EL (cell line): ENCODE results near the gene NMRK1.

Source experiments
- DNase-seq: peaks from one replicate; pipeline ENCODE4 v3.0.0-alpha.2; 2016

Gene NMRK1

DNA sequence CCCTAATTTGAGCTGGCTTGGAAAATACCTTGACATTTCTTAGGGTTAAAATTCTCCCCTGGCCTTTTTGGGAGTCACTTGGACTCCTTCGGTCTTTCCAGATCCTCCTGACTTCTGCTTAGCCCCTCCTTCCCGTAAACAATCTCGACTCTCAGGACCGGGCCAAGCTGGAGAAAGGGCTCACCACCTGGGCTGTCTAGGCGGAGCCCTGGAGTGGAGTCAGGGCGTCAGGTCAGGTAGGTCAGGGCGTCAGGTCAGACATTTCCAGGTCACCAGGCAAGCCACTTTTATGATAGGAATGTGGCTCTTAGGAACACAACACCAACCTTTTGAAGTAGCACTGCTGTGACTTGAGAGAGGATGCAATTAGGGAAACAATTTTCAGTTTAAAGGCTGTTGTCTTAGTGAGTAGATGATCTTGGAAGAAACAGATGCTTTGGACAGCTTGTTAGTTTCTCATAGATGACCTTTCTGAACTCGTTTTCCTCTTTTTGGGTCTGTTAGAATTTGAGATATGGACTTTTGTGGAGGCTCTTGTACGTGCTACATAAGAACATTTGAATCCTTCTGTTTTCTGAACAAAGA, 13.1 kb upstream of the NMRK1 start:
- DNase-seq, result no peak

GRCh38 chr9:75096796-75097195, 8.8 kb upstream of the NMRK1 start:
- no peak for DNase-seq

GRCh38 chr9:75092766-75093165, 4.8 kb upstream of the NMRK1 start:
- DNase-seq, result no peak

- DNase-seq, result no peak
Measured at GRCh38 chr9:75090579-75090978, 2.6 kb upstream of the NMRK1 start.

- DNase-seq, result no peak
Measured at GRCh38 chr9:75089373-75089766, 1.4 kb upstream of the NMRK1 start.

GRCh38 chr9:75088646-75089372, 854 bp upstream of the NMRK1 start:
- peak; percentile 70 for DNase-seq

- peak; percentile 57 for DNase-seq
Measured at GRCh38 chr9:75087289-75087823, 599 bp downstream of the NMRK1 start.

DNA sequence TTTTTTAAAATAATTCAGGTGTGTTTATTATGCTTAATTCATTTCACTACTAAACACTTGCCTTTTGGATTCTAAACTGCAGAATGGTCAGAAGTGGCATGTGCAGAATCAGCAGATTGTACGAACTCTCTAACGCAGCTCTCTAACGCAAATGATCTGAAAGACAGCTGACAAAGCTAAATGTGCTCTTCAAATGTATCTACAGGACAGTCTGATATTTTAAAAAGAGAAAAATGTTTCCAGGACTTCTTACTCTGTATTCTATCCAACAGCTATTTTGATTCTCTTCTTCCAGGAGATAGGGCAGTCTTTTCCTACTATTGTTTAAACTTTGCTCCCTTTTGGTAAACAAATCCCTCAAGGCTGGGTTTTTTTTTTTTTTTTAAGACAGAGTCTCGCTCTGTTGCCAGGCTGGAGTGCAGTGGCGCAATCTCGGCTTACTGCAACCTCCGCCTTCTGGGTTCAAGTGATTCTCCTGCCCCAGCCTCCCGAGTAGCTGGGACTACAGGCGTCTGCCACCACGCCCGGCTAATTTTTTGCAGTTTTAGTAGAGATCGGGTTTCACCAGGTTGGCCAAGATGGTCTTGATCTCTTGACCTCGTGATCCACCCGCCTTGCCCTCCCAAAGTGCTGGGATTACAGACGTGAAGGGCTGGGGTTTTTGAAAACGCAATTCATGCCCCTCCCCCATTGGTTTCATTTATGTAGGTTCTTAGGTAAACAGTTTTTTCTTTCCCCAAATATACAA, 1.2 kb downstream of the NMRK1 start:
- no peak for DNase-seq

- DNase-seq, result no peak
Measured at GRCh38 chr9:75085640-75086039, 2.3 kb downstream of the NMRK1 start.

DNA sequence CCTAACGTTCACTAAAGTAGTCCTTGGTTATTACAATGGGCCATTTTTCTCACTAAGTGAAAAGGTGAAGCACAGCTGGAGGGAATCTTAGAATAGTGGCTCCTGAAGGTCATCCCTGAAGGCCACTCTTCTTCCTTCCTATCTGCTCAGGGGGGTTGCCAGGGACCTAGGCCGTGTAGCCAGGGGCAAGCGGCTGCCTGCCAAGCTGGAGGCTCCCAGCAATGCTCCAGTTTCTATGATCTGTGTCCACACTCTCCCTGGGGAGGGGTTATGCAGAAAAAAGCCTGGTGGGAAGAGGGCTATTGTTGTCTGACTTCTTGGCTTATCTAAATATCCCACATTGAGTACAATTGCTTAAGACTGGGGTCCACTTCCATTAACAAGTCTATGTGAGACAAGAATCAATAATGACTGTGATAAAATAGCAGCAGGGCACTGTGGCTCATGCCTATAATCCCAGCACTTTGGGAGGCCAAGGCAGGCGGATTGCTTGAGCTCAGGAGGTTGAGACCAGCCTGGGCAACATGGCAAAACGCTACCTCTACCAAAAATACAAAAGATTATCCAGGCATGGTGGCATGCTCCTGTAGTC, 3.8 kb downstream of the NMRK1 start:
- no peak for DNase-seq

- DNase-seq, result no peak
Measured at GRCh38 chr9:75083188-75083970, 4.6 kb downstream of the NMRK1 start.

- DNase-seq, result no peak
Measured at GRCh38 chr9:75081632-75082031, 6.3 kb downstream of the NMRK1 start.

DNA sequence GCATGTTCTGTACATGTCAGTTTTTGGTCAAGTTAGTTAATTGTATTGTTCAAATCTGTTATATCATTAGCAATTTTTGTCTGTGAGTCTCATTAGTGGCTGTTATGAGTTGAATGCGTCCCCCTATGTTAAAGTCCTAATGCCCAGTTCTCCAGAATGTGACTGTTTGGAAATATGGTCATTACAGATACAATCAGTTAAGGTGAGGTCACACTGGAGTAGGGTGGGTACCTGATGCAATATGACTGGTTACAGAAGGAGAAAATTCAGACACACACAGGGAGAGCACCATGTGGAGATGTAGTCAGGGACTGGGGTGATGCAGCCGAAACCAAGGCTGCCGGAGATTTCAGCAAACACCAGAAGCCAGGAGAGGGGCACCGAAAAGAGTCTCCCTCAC, 15.1 kb downstream of the NMRK1 start:
- DNase-seq, result no peak

GRCh38 chr9:75071530-75072122, 16.3 kb downstream of the NMRK1 start:
- peak; percentile 4 for DNase-seq

DNA sequence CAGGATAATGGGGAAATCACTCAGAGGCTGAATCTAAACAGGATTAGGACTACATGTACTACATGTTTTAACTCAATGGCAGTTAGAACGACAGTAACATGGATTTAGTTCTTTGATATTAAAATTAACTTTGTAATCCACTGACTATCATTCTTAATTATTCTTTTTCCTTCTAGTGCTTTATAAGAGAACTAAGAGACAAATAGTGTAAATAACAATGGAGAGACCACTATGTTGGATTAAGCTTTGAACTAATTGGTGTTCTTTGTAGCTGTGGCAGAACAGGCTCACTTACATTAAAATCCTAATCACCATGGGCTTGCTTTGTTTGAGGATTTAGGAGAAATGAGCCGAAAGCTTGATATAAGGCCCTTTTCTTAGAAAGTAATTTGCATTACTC, 18.8 kb downstream of the NMRK1 start:
- DNase-seq, result no peak

DNA sequence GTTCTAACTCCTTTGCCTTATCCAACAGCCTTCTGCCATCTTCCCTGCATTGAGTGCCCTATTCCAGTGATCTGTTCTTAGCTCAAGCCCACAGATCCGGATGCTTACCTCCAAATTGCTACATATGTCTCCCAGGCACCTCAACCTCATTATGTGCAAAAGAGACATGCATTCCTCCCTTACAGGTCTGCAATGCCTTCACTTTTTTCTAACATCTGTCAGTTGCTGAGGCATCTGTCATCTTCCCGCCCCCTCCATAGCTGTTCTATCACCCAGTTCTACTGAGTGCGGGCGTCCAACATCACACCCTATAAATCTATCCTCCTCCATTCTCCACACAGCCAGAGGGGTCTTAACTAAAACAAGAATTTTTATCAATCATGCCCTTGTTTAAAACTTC, 20.1 kb downstream of the NMRK1 start:
- DNase-seq, result no peak

DNA sequence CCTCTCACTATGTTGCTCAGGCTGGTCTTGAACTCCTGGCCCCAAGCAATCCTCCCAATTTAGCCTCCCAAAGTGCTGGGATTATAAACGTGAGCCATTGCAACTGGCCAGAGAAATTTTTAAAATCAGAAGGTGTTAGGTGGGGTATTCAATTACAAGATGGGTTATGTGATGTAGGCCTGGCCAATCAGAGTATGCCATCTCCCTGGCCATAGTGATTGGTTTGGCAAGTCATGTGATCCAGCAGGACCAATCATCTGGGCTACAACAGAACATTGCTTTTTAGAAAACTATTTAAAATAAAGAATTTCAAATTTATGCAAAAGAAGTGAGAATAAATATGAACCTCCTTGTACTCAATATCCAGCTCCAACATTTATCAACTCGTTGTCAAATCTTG, 22.4 kb downstream of the NMRK1 start:
- no peak for DNase-seq

DNA sequence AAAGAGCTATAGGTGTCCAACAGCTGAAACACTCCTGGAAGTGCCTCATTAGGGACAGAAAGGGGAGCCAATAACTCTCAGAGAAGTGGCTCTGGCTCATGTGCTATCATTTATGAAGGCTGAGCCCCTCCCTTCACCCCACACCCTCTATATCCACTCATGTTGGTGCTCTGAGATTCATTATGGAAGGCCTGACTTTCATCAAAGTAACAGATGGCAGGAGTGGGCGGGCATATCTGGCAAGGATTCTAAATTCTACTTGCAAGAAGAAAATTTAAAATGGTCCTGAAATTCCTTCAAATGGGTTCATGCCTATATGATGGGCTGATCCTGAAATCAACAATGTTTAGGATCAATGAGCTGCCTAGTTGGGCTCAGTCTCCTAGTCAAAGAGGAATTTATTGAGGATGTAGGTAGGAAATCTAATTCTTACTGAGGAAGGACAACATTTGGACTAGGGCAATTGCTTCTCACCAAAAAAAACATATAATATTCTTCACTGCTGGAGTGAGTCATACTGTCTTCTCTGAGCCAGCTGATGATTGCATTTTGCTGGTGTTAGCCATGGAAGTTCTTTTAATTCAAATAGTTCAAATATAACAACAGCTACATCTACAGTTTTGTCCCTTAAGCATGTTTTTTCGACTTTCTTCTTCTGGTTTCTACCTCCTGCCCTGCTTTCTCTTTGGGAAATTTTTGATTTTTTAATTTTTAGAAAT, 23.5 kb downstream of the NMRK1 start:
- peak; percentile 29 for DNase-seq

DNA sequence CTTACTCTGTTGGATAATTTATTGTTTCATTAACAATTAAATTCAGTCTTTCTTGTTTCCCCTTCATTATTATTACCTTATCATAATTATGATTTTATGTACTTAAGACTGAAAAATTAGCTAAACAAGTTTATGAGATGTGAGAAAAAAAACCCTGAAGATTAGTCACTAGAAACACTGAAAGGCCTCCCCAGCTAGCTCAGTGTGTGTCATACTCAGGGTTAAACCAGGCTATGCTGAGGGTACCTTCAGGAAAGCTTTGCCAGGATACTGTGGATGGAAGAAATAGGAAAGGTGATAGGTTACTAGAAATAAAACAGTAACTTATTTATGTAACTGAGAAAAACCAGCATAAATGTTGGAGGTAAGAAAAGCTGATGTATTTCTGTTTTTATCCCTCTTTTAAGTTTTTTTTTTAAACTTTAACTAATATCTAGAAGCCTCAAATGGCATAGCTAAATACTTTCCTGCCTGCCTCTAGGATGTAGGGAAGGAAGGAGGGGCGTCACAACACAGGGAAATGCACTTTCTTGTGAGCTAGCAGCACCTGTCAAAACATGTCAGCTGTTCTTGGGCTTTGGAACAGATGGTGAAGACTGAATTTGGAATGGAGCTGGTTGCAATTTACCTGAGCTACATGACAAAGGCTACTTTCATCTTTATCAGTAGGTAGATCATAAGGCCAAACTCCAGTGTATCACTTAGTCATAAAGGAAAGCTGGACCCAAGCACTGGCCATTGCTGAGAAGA, 24.2 kb downstream of the NMRK1 start:
- peak; percentile 23 for DNase-seq

- DNase-seq, result no peak
Measured at GRCh38 chr9:75061169-75061568, 26.8 kb downstream of the NMRK1 start.
